ENCODE data around the gene ACE.

The ACE gene

DNA sequence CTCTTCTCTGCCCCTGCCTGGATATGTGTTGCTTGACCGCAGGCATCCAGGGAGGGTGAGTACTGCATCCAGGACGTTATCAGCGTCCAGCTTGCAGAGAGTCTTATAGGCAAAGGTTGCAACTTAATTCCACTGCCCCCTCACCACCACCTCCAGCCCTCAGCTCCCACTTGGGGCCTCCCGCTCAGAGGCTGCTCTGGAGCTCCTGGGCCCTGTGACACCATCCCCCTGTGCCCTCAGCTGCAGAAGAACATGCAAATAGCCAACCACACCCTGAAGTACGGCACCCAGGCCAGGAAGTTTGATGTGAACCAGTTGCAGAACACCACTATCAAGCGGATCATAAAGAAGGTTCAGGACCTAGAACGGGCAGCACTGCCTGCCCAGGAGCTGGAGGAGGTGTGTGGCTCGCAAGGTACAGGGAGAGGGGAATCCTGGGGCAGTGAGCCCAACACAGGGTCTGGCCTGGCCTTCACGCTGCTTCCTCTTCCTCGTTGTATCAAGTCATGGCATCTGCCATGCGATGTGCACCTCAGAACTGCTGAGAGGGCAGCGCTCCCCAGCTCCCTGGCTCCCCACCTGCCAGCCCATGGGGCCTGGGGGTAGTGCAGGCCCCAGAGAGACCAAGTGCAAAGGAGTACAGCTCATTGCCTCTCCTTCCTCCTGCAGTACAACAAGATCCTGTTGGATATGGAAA, 9.6 kb downstream of the ACE start:
- Histone ChIP-seq H3K79me2 (ENCODE audit: insufficient read depth, low read depth) (no peaks in the 10 kb centered on the region), H3K4me2 (no peak overlapping the region), H3K4me1 (ENCODE audit: low read depth, poor library complexity, severe bottlenecking) (no peaks in the 10 kb centered on the region), H2AFZ (ENCODE audit: low read depth) (no peak overlapping the region), H4K20me1 (ENCODE audit: insufficient read depth) (no peaks in the 10 kb centered on the region), H3K9ac (no peak overlapping the region), H3K4me3 (IDR thresholded peaks at IDR 0.05; ENCODE audit: insufficient read depth, low read depth, low read length) (no peak overlapping the region), H3K27ac (no peak overlapping the region), H3K36me3 (ENCODE audit: insufficient read depth) (no peaks in the 10 kb centered on the region), H3K27me3 (ENCODE audit: insufficient read depth, low read depth) (peaks cover 77% of the 10 kb centered on the region)
- TF ChIP-seq, protein P1, sequence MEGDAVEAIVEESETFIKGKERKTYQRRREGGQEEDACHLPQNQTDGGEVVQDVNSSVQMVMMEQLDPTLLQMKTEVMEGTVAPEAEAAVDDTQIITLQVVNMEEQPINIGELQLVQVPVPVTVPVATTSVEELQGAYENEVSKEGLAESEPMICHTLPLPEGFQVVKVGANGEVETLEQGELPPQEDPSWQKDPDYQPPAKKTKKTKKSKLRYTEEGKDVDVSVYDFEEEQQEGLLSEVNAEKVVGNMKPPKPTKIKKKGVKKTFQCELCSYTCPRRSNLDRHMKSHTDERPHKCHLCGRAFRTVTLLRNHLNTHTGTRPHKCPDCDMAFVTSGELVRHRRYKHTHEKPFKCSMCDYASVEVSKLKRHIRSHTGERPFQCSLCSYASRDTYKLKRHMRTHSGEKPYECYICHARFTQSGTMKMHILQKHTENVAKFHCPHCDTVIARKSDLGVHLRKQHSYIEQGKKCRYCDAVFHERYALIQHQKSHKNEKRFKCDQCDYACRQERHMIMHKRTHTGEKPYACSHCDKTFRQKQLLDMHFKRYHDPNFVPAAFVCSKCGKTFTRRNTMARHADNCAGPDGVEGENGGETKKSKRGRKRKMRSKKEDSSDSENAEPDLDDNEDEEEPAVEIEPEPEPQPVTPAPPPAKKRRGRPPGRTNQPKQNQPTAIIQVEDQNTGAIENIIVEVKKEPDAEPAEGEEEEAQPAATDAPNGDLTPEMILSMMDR (conservative IDR thresholded peaks at IDR 0.05; ENCODE audit: low read depth, low read length) = no peak

DNA sequence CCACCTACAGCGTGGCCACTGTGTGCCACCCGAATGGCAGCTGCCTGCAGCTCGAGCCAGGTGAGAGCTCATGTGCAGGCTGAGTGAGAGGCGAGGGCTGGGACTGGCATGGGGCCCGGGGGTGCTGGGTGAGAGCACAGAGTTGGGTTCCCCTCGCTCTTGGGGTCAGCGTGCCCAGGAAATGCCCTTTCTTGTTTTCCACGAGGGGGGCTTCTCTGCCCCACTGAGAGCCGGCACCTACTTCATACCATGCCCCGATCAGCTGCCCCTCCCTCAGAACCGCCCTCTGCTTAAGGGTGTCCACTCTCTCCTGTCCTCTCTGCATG, 10.1 kb downstream of the ACE start:
- Histone ChIP-seq H3K27ac (no peak overlapping the region), H3K36me3 (ENCODE audit: insufficient read depth) (no peaks in the 10 kb centered on the region), H3K9ac (no peak overlapping the region), H2AFZ (ENCODE audit: low read depth) (no peak overlapping the region), H3K79me2 (ENCODE audit: insufficient read depth, low read depth) (no peaks in the 10 kb centered on the region), H3K4me3 (IDR thresholded peaks at IDR 0.05; ENCODE audit: insufficient read depth, low read depth, low read length) (no peak overlapping the region), H3K4me1 (ENCODE audit: low read depth, poor library complexity, severe bottlenecking) (no peaks in the 10 kb centered on the region), H3K4me2 (no peak overlapping the region), H3K27me3 (ENCODE audit: insufficient read depth, low read depth) (peaks cover 79% of the 10 kb centered on the region), H4K20me1 (ENCODE audit: insufficient read depth) (no peaks in the 10 kb centered on the region)
- TF ChIP-seq, protein P1 (conservative IDR thresholded peaks at IDR 0.05; ENCODE audit: low read depth, low read length) = no peak

DNA sequence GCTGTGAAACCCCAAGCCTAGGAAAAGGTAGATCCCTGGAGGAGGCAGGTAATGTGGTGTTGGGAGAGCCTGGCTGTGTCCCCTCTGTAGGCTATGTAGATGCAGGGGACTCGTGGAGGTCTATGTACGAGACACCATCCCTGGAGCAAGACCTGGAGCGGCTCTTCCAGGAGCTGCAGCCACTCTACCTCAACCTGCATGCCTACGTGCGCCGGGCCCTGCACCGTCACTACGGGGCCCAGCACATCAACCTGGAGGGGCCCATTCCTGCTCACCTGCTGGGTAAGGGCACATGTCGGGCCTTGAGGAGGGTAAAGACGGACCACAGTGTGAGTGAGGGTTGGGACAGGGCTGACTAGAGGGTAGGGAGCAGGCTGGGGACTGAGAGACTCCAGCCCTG, 12.0 kb downstream of the ACE start:
- Histone ChIP-seq H4K20me1 (ENCODE audit: insufficient read depth) (no peaks in the 10 kb centered on the region), H3K4me1 (ENCODE audit: low read depth, poor library complexity, severe bottlenecking) (no peaks in the 10 kb centered on the region), H3K4me2 (no peak overlapping the region), H3K9ac (no peak overlapping the region), H3K79me2 (ENCODE audit: insufficient read depth, low read depth) (no peaks in the 10 kb centered on the region), H3K27me3 (ENCODE audit: insufficient read depth, low read depth) (peaks cover 85% of the 10 kb centered on the region), H3K27ac (no peak overlapping the region), H2AFZ (ENCODE audit: low read depth) (no peak overlapping the region), H3K36me3 (ENCODE audit: insufficient read depth) (no peaks in the 10 kb centered on the region), H3K4me3 (IDR thresholded peaks at IDR 0.05; ENCODE audit: insufficient read depth, low read depth, low read length) (no peak overlapping the region)
- TF ChIP-seq, protein P1 (conservative IDR thresholded peaks at IDR 0.05; ENCODE audit: low read depth, low read length) = no peak

DNA sequence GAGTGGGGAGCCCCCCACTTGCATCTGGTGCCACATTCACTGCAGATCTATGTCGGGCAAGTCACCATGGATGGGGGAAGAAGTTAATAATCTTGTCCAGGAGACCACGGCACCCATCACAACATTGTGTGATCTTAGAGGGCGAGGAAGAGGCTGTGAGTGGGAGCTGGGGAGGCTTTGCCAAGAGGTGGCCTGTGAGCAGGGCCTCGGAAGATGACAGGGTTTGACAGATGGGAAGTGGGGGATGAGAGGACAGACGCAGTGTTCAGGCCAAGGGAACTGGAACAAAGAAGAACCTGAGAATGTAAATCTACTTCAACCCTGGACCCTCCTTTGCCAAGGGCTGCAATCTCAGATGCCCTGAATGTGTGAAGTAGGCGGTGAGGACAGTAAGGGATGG, 12.4 kb downstream of the ACE start:
- TF ChIP-seq, protein P1 (conservative IDR thresholded peaks at IDR 0.05; ENCODE audit: low read depth, low read length) = no peak
- Histone ChIP-seq H3K4me2 (no peak overlapping the region), H3K36me3 (ENCODE audit: insufficient read depth) (no peaks in the 10 kb centered on the region), H3K27me3 (ENCODE audit: insufficient read depth, low read depth) (peaks cover 89% of the 10 kb centered on the region), H2AFZ (ENCODE audit: low read depth) (no peak overlapping the region), H4K20me1 (ENCODE audit: insufficient read depth) (no peaks in the 10 kb centered on the region), H3K79me2 (ENCODE audit: insufficient read depth, low read depth) (no peaks in the 10 kb centered on the region), H3K9ac (no peak overlapping the region), H3K4me3 (IDR thresholded peaks at IDR 0.05; ENCODE audit: insufficient read depth, low read depth, low read length) (no peak overlapping the region), H3K27ac (no peak overlapping the region), H3K4me1 (ENCODE audit: low read depth, poor library complexity, severe bottlenecking) (no peaks in the 10 kb centered on the region)

All from KMS-11 (cell line).